ENCODE results near the gene SIGLEC15.

DNA sequence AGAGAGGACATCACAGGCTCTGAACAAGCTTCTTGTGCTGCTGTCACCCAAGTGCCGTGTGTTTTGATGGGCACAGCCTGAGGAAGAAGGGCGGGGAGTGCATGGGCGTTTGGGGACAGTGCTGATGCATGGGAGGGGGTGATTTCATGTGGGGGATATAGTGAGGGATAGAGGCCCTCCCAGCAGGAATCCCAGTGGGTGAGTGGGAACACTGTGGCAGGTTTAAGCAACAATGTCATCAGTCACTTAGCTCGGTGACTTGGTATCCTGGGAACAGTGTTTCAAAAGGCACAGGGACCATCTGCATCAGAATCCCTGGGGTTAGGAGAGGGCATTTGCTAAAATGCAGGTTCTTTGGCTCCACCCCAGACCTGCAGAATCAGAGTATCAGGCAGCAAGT is 609 bp downstream of the SIGLEC15 start:
- TF ChIP-seq, protein P1, sequence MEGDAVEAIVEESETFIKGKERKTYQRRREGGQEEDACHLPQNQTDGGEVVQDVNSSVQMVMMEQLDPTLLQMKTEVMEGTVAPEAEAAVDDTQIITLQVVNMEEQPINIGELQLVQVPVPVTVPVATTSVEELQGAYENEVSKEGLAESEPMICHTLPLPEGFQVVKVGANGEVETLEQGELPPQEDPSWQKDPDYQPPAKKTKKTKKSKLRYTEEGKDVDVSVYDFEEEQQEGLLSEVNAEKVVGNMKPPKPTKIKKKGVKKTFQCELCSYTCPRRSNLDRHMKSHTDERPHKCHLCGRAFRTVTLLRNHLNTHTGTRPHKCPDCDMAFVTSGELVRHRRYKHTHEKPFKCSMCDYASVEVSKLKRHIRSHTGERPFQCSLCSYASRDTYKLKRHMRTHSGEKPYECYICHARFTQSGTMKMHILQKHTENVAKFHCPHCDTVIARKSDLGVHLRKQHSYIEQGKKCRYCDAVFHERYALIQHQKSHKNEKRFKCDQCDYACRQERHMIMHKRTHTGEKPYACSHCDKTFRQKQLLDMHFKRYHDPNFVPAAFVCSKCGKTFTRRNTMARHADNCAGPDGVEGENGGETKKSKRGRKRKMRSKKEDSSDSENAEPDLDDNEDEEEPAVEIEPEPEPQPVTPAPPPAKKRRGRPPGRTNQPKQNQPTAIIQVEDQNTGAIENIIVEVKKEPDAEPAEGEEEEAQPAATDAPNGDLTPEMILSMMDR (IDR thresholded peaks at IDR 0.05; ENCODE audit: insufficient read depth, low read length), result no peak
- TF ChIP-seq POLR2AphosphoS5 (IDR thresholded peaks at IDR 0.05; ENCODE audit: low read depth) (no peak), GABPA (IDR thresholded peaks at IDR 0.05; ENCODE audit: low read depth) (no peak)

Measured in HL-60 (cell line).